ENCODE measurements around the gene SORL1.

- no peak for TF ChIP-seq CTCF (IDR thresholded peaks at IDR 0.05)
- no peak for TF ChIP-seq POLR2A (IDR thresholded peaks at IDR 0.05)
These were observed 86.9 kb downstream of the SORL1 start for GRCh38 chr11:121539000-121539399.

All from gastroesophageal sphincter (tissue), 3 donors.